ENCODE results near the gene DZIP1. TPM values are rescaled to one million over a fixed set of nuclear protein-coding genes. Genes with fewer than 3 reads are reported as not detected.

Gene DZIP1
- total RNA-seq, 5 donors from 2014 or later (not counting 1 experiment from before 2014, with no cell fraction given): 0.10 to 0.19 (median 0.12) TPM; not detected in 2

DNA sequence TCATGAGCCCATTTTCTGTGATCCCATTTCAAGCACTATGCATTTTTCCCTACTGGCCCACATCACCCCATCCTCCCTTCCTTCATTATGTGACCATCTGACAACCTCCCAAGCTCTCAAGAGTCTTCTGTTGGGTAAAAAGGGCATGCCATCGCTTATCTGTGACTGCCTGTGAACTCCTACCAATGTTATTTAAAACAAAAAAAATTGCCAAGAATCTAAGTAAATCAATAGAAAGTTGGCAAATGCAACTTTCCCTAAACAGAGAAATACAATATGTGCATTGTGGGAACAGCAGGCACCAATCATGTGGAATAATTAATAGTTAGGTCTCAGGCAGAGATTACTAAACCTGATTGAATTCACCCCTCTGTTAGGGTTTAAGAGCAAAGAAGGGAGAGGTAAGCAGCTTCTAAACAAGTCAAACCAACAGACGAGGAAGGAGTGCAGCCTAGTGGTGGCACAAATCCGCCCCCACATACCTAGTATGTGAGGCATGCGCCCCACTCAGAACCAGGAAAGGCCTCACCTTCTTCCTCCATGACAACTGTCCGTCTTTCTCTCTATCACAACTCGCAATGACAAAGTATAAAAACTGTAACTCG, 29.8 kb downstream of the DZIP1 start:
- POLR2A ChIA-PET: no interaction called here
- H3K36me3 Mint-ChIP-seq: no peaks in the 10 kb centered on the region
- Histone ChIP-seq H3K4me3 (ENCODE audit: control insufficient read depth in 1 of 2, extremely low read depth in 1 of 2, low read length in 1 of 2) (no peak overlapping the region), H3K27ac (ENCODE audit: low read length) (no peak overlapping the region), H3K36me3 (ENCODE audit: control insufficient read depth in 2 of 2, extremely low read depth in 1 of 2, insufficient read depth in 1 of 2, low read length in 1 of 2) (no peaks in the 10 kb centered on the region), H3K9me3 (no peaks in the 10 kb centered on the region), H3K4me1 (ENCODE audit: control insufficient read depth in 1 of 2, extremely low read depth in 1 of 2, insufficient read depth in 2 of 2, low read length in 2 of 2) (no peaks in the 10 kb centered on the region), H3K27me3 (replicated peaks in 1 of 2; ENCODE audit: control insufficient read depth in 2 of 2, extremely low read depth in 1 of 2, insufficient read depth in 2 of 2, low read length in 1 of 2) (peaks cover 0 to 7% of the 10 kb centered on the region in 2 experiments)
- H3K4me3 Mint-ChIP-seq: no peak overlapping the region
- CTCF ChIA-PET: interaction anchor here in 1 of 2 donors (0.8 kb wide), 1 partner anchor 11 kb away, joined by 3 read pairs; no protein-coding TSS in a partner anchor
- WGBS (ENCODE audit: insufficient coverage): 78% methylated on average over 4 of the region's 7 CpGs
- H3K27me3 Mint-ChIP-seq: peaks cover 9 to 10% of the 10 kb centered on the region in 2 donors
- H3K4me1 Mint-ChIP-seq: no peaks in the 10 kb centered on the region
- ATAC-seq (replicated peaks in 1 of 4): no peak
- H3K27ac Mint-ChIP-seq: no peak overlapping the region
- no peaks in the 10 kb centered on the region for H3K9me3 Mint-ChIP-seq
- DNase-seq: no peak

GRCh38 chr13:95608640-95609323, 35.7 kb downstream of the DZIP1 start:
- Histone ChIP-seq H3K36me3 (ENCODE audit: control insufficient read depth in 2 of 2, extremely low read depth in 1 of 2, insufficient read depth in 1 of 2, low read length in 1 of 2) (no peaks in the 10 kb centered on the region), H3K4me1 (ENCODE audit: control insufficient read depth in 1 of 2, extremely low read depth in 1 of 2, insufficient read depth in 2 of 2, low read length in 2 of 2) (no peaks in the 10 kb centered on the region), H3K27ac (ENCODE audit: low read length) (no peak overlapping the region), H3K4me3 (ENCODE audit: control insufficient read depth in 1 of 2, extremely low read depth in 1 of 2, low read length in 1 of 2) (no peak overlapping the region), H3K27me3 (replicated peaks in 1 of 2; ENCODE audit: control insufficient read depth in 2 of 2, extremely low read depth in 1 of 2, insufficient read depth in 2 of 2, low read length in 1 of 2) (peaks cover 0 to 8% of the 10 kb centered on the region in 2 experiments), H3K9me3 (no peaks in the 10 kb centered on the region)
- CTCF ChIA-PET: interaction anchor here in 1 of 2 donors (0.5 to 0.6 kb wide), 2 partner anchors 98 to 246 kb away, joined by 3 to 9 read pairs; no protein-coding TSS in a partner anchor
- Mint-ChIP-seq H3K4me3 (no peak overlapping the region), H3K27me3 (peaks cover 8 to 11% of the 10 kb centered on the region in 2 donors), H3K27ac (no peak overlapping the region), H3K4me1 (no peaks in the 10 kb centered on the region), H3K9me3 (no peaks in the 10 kb centered on the region), H3K36me3 (no peaks in the 10 kb centered on the region)
- 84% methylated on average over 4 of the region's 6 CpGs for WGBS (ENCODE audit: insufficient coverage)
- ATAC-seq (replicated peaks in 1 of 4): no peak
- POLR2A ChIA-PET: no interaction called here
- DNase-seq: no peak

GRCh38 chr13:95607366-95607765, 37.1 kb downstream of the DZIP1 start:
- Mint-ChIP-seq H3K4me1 (no peaks in the 10 kb centered on the region), H3K36me3 (no peaks in the 10 kb centered on the region), H3K9me3 (no peaks in the 10 kb centered on the region), H3K27me3 (peaks cover 11 to 13% of the 10 kb centered on the region in 2 donors), H3K4me3 (no peak overlapping the region), H3K27ac (no peak overlapping the region)
- Histone ChIP-seq H3K27ac (ENCODE audit: low read length) (no peak overlapping the region), H3K27me3 (replicated peaks in 1 of 2; ENCODE audit: control insufficient read depth in 2 of 2, extremely low read depth in 1 of 2, insufficient read depth in 2 of 2, low read length in 1 of 2) (peaks cover 0 to 8% of the 10 kb centered on the region in 2 experiments), H3K4me3 (ENCODE audit: control insufficient read depth in 1 of 2, extremely low read depth in 1 of 2, low read length in 1 of 2) (no peak overlapping the region), H3K4me1 (ENCODE audit: control insufficient read depth in 1 of 2, extremely low read depth in 1 of 2, insufficient read depth in 2 of 2, low read length in 2 of 2) (no peaks in the 10 kb centered on the region), H3K9me3 (no peaks in the 10 kb centered on the region), H3K36me3 (ENCODE audit: control insufficient read depth in 2 of 2, extremely low read depth in 1 of 2, insufficient read depth in 1 of 2, low read length in 1 of 2) (no peaks in the 10 kb centered on the region)
- ChIA-PET POLR2A (no interaction called here), CTCF (no interaction called here)
- no peak for DNase-seq
- no CpG with 5 or more reads among the region's 1 CpG for WGBS (ENCODE audit: insufficient coverage)
- ATAC-seq (replicated peaks in 1 of 4): no peak

DNA sequence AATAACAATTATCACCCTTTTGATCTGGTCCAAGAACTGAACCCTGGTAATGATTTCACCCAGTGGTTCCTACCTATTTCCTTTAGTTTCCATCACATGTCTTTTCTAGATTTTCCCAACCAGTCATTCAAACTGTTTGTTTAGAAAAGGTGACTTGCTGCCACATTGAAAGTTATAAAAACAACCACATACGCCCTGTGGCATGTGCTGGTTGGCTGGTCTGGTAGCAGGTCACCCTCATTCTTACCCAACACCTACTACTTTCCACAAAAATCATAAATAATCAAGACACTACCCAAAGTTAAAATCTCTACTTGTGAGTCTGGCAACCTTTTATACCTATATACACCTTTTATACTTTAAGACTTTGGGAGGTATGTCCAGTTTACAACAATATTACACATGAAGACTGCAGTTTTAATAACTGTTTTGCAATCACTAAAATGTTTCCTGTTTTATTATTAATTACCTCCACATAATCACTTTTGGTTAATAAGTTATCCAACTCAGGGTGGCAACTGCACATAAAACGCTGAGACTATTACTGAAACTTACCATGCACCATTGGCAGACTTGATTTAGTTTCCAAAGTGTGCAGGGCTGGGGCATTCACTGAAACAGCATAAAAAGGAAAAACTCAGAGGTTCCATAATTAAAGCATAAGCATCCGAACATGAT, 38.9 kb downstream of the DZIP1 start:
- Histone ChIP-seq H3K36me3 (ENCODE audit: control insufficient read depth in 2 of 2, extremely low read depth in 1 of 2, insufficient read depth in 1 of 2, low read length in 1 of 2) (no peaks in the 10 kb centered on the region), H3K9me3 (no peaks in the 10 kb centered on the region), H3K4me1 (ENCODE audit: control insufficient read depth in 1 of 2, extremely low read depth in 1 of 2, insufficient read depth in 2 of 2, low read length in 2 of 2) (no peaks in the 10 kb centered on the region), H3K27ac (ENCODE audit: low read length) (no peak overlapping the region), H3K4me3 (ENCODE audit: control insufficient read depth in 1 of 2, extremely low read depth in 1 of 2, low read length in 1 of 2) (no peak overlapping the region), H3K27me3 (replicated peaks in 1 of 2; ENCODE audit: control insufficient read depth in 2 of 2, extremely low read depth in 1 of 2, insufficient read depth in 2 of 2, low read length in 1 of 2) (peaks cover 0 to 18% of the 10 kb centered on the region in 2 experiments)
- ChIA-PET CTCF (no interaction called here), POLR2A (no interaction called here)
- Mint-ChIP-seq H3K27ac (no peak overlapping the region), H3K4me3 (no peak overlapping the region), H3K4me1 (no peaks in the 10 kb centered on the region), H3K36me3 (no peaks in the 10 kb centered on the region), H3K9me3 (no peaks in the 10 kb centered on the region), H3K27me3 (peaks cover 14 to 19% of the 10 kb centered on the region in 2 donors)
- ATAC-seq (replicated peaks in 1 of 4) (no peak), DNase-seq (no peak)
- 87% methylated on average over 3 of the region's 3 CpGs for WGBS (ENCODE audit: insufficient coverage)

GRCh38 chr13:95604556-95604915, 40.0 kb downstream of the DZIP1 start:
- POLR2A ChIA-PET: no interaction called here
- no peaks in the 10 kb centered on the region for H3K9me3 Mint-ChIP-seq
- CTCF ChIA-PET: interaction anchor here (0.6 to 0.7 kb wide), 2 partner anchors 16 to 19 kb away, joined by 3 read pairs; no protein-coding TSS in a partner anchor

GRCh38 chr13:95603887-95604555, 40.5 kb downstream of the DZIP1 start:
- Histone ChIP-seq H3K27me3 (replicated peaks in 1 of 2; ENCODE audit: control insufficient read depth in 2 of 2, extremely low read depth in 1 of 2, insufficient read depth in 2 of 2, low read length in 1 of 2) (peaks cover 0 to 18% of the 10 kb centered on the region in 2 experiments), H3K36me3 (ENCODE audit: control insufficient read depth in 2 of 2, extremely low read depth in 1 of 2, insufficient read depth in 1 of 2, low read length in 1 of 2) (no peaks in the 10 kb centered on the region), H3K9me3 (no peaks in the 10 kb centered on the region), H3K27ac (ENCODE audit: low read length) (no peak overlapping the region), H3K4me3 (ENCODE audit: control insufficient read depth in 1 of 2, extremely low read depth in 1 of 2, low read length in 1 of 2) (no peak overlapping the region), H3K4me1 (ENCODE audit: control insufficient read depth in 1 of 2, extremely low read depth in 1 of 2, insufficient read depth in 2 of 2, low read length in 2 of 2) (no peaks in the 10 kb centered on the region)
- H3K9me3 Mint-ChIP-seq: no peaks in the 10 kb centered on the region
- CTCF ChIA-PET: interaction anchor here (0.5 to 0.7 kb wide), 3 partner anchors 16 to 306 kb away, joined by 3 to 5 read pairs (median 3); no protein-coding TSS in a partner anchor
- H3K27me3 Mint-ChIP-seq: peaks cover 14 to 19% of the 10 kb centered on the region in 2 donors
- no peak overlapping the region for H3K4me3 Mint-ChIP-seq
- H3K27ac Mint-ChIP-seq: no peak overlapping the region
- ATAC-seq (replicated peaks in 1 of 4) (no peak), DNase-seq (no peak)
- no peaks in the 10 kb centered on the region for H3K36me3 Mint-ChIP-seq
- POLR2A ChIA-PET: no interaction called here
- 87% methylated on average over 7 of the region's 12 CpGs for WGBS (ENCODE audit: insufficient coverage)
- H3K4me1 Mint-ChIP-seq: no peaks in the 10 kb centered on the region

More at GRCh38 chr13:95604556-95604915, 40.0 kb downstream of the DZIP1 start:
- Histone ChIP-seq H3K27me3 (replicated peaks in 1 of 2; ENCODE audit: control insufficient read depth in 2 of 2, extremely low read depth in 1 of 2, insufficient read depth in 2 of 2, low read length in 1 of 2) (peaks cover 0 to 18% of the 10 kb centered on the region in 2 experiments), H3K4me1 (ENCODE audit: control insufficient read depth in 1 of 2, extremely low read depth in 1 of 2, insufficient read depth in 2 of 2, low read length in 2 of 2) (no peaks in the 10 kb centered on the region), H3K36me3 (ENCODE audit: control insufficient read depth in 2 of 2, extremely low read depth in 1 of 2, insufficient read depth in 1 of 2, low read length in 1 of 2) (no peaks in the 10 kb centered on the region), H3K4me3 (ENCODE audit: control insufficient read depth in 1 of 2, extremely low read depth in 1 of 2, low read length in 1 of 2) (no peak overlapping the region), H3K9me3 (no peaks in the 10 kb centered on the region), H3K27ac (ENCODE audit: low read length) (no peak overlapping the region)
- ATAC-seq (replicated peaks in 1 of 4): no peak
- Mint-ChIP-seq H3K27ac (no peak overlapping the region), H3K27me3 (peaks cover 14 to 19% of the 10 kb centered on the region in 2 donors), H3K4me1 (no peaks in the 10 kb centered on the region), H3K36me3 (no peaks in the 10 kb centered on the region), H3K4me3 (no peak overlapping the region)
- DNase-seq: no peak
- no CpG with 5 or more reads among the region's 3 CpGs for WGBS (ENCODE audit: insufficient coverage)

Measured in T-cell (primary cell).